Suprapubic skin (tissue), 4 donors: ENCODE results near the gene RNF227. TPM values are rescaled to one million over a fixed set of nuclear protein-coding genes. Genes with fewer than 3 reads are reported as not detected.

Experiments used
- DNase-seq, 2 donors: peaks; one replicate each; pipeline ENCODE4 v3.0.0-alpha.2; 2019; ENCODE audit warnings: low spot score in 2 of 2
- H3K27ac ChIP-seq: fragments of 200-600 bp; sonication (generic); one replicate; pipeline ENCODE4 v1.5.1; 2019
- H3K27me3 ChIP-seq: fragments of 200-600 bp; sonication (generic); one replicate; pipeline ENCODE4 v1.5.1; 2019
- H3K36me3 ChIP-seq: fragments of 200-600 bp; sonication (generic); one replicate; pipeline ENCODE4 v1.5.1; 2019
- H3K4me1 ChIP-seq: fragments of 200-600 bp; sonication (generic); one replicate; pipeline ENCODE4 v1.5.1; 2019
- H3K4me3 ChIP-seq: fragments of 200-600 bp; sonication (generic); one replicate; pipeline ENCODE4 v1.5.1; 2019; ENCODE audit warnings: mild to moderate bottlenecking
- H3K9me3 ChIP-seq: fragments of 200-600 bp; sonication (generic); one replicate; pipeline ENCODE4 v1.5.1; 2019
- CTCF ChIP-seq, 2 donors: fragments of 200-600 bp in 1 of 2; fragments of 450-650 bp in 1 of 2; sonication (generic) in 1 of 2; IDR thresholded peaks; one replicate each; pipeline ENCODE4 v1.5.1; 2016 to 2019; ENCODE audit warnings: antibody characterized with exemption in 2 of 2, mild to moderate bottlenecking in 1 of 2, moderate library complexity in 1 of 2
- EP300 ChIP-seq: sonication (generic); formaldehyde crosslinking; IDR thresholded peaks from one replicate; pipeline ENCODE4 v1.6.1; 2017; ENCODE audit warnings: antibody characterized with exemption
- POLR2A ChIP-seq, 2 donors: fragments of 450-650 bp; IDR thresholded peaks; one replicate each; pipeline ENCODE4 v1.6.1; 2017; ENCODE audit warnings: antibody characterized with exemption in 2 of 2, mild to moderate bottlenecking in 2 of 2, moderate library complexity in 2 of 2
- POLR2AphosphoS5 ChIP-seq, 3 donors: sonication (generic); formaldehyde crosslinking; IDR thresholded peaks; one replicate each; pipeline ENCODE4 v1.6.1; 2017; ENCODE audit warnings: antibody characterized with exemption in 3 of 3
- WGBS: methylation state at CpG from one replicate; pipeline ENCODE4 v1.1.5; 2018; 5-methylcytosine and 5-hydroxymethylcytosine counted together
- total RNA-seq, 4 donors: library from RNA; depleted of rRNA; stranded (reverse); fragments of >200 nt; gene quantifications; one replicate each; pipeline ENCODE4 v1.1.0, GENCODE V29; 2016

The RNF227 gene
- total RNA-seq, 4 donors from 2014 or later = 51.1 to 66.3 (median 57.3) TPM

- H3K4me3 ChIP-seq = peak overlapping the region; percentile 92
- TF ChIP-seq POLR2AphosphoS5 (IDR thresholded peaks at IDR 0.05) (no peak), CTCF (IDR thresholded peaks at IDR 0.05) (no peak), EP300 (no peak), POLR2A (IDR thresholded peaks at IDR 0.05) (peak in 1 of 2 donors; percentile 15)
- peak overlapping the region; percentile 91 for H3K27ac ChIP-seq
- H3K36me3 ChIP-seq = peaks cover 6% of the 10 kb centered on the region
- H3K4me1 ChIP-seq = peaks cover 72% of the 10 kb centered on the region
- peak; percentile 79 to 81 for DNase-seq
- no peaks in the 10 kb centered on the region for H3K27me3 ChIP-seq
- no peaks in the 10 kb centered on the region for H3K9me3 ChIP-seq
- WGBS = 0% methylated on average over 3 of the region's 64 CpGs
Measured at GRCh38 chr17:7885367-7886226, 30.5 kb downstream of the RNF227 start.

GRCh38 chr17:7884581-7885366 lies 31.3 kb downstream of the RNF227 start:
- peak in 1 of 2 donors; percentile 66 for DNase-seq
- H3K36me3 ChIP-seq = peaks cover 12% of the 10 kb centered on the region
- H3K4me3 ChIP-seq = peak overlapping the region; percentile 92
- no peaks in the 10 kb centered on the region for H3K9me3 ChIP-seq
- H3K4me1 ChIP-seq = peaks cover 67% of the 10 kb centered on the region
- no peaks in the 10 kb centered on the region for H3K27me3 ChIP-seq
- H3K27ac ChIP-seq = peak overlapping the region; percentile 91
- TF ChIP-seq EP300 (no peak), POLR2A (IDR thresholded peaks at IDR 0.05) (no peak), POLR2AphosphoS5 (IDR thresholded peaks at IDR 0.05) (no peak), CTCF (IDR thresholded peaks at IDR 0.05) (no peak)
- 2% methylated on average over 35 of the region's 100 CpGs for WGBS

GRCh38 chr17:7883781-7884386 lies 32.2 kb downstream of the RNF227 start:
- Histone ChIP-seq H3K36me3 (peaks cover 15% of the 10 kb centered on the region), H3K27me3 (no peaks in the 10 kb centered on the region), H3K4me1 (peaks cover 58% of the 10 kb centered on the region), H3K27ac (peak overlapping the region; percentile 91), H3K4me3 (peak overlapping the region; percentile 92), H3K9me3 (no peaks in the 10 kb centered on the region)
- no peak for DNase-seq
- no peak for TF ChIP-seq POLR2AphosphoS5 (IDR thresholded peaks at IDR 0.05)
- TF ChIP-seq POLR2A (IDR thresholded peaks at IDR 0.05) = no peak
- TF ChIP-seq CTCF (IDR thresholded peaks at IDR 0.05) = no peak
- TF ChIP-seq EP300 = no peak
- 10% methylated on average over 3 of the region's 3 CpGs for WGBS

- no peaks in the 10 kb centered on the region for H3K9me3 ChIP-seq
- H3K4me3 ChIP-seq = no peak overlapping the region
- no peak overlapping the region for H3K27ac ChIP-seq
- TF ChIP-seq CTCF (IDR thresholded peaks at IDR 0.05) (no peak), POLR2A (IDR thresholded peaks at IDR 0.05) (no peak), POLR2AphosphoS5 (IDR thresholded peaks at IDR 0.05) (no peak), EP300 (no peak)
- H3K27me3 ChIP-seq = no peaks in the 10 kb centered on the region
- 72% methylated on average over 3 of the region's 3 CpGs for WGBS
- H3K4me1 ChIP-seq = peaks cover 47% of the 10 kb centered on the region
- DNase-seq = no peak
- H3K36me3 ChIP-seq = peaks cover 19% of the 10 kb centered on the region
Measured at GRCh38 chr17:7882629-7883028, 33.5 kb downstream of the RNF227 start.
